G401 (cell line): Measurements from ENCODE around the gene JAM3. TPM values are rescaled to one million over a fixed set of nuclear protein-coding genes. Genes with fewer than 3 reads are reported as not detected.

Source experiments
- DNase-seq: peaks from one replicate; pipeline ENCODE4 v3.0.0-alpha.2; 2015; ENCODE audit warnings: low spot score
- in situ Hi-C: cut with HindIII; loops from 2 replicates; pipeline ENCODE4 v1.10.0; 2016; ENCODE audit warnings: low sequenced_read_pairs, mixed read lengths
- total RNA-seq: library from RNA; depleted of rRNA; stranded (reverse); fragments of >200 nt; shearing (Covaris generic); gene quantifications from 2 replicates; pipeline ENCODE4 v1.2.3, GENCODE V29; 2014

JAM3 gene
- total RNA-seq, 1 experiment from 2014 or later: 41.8 TPM

DNA sequence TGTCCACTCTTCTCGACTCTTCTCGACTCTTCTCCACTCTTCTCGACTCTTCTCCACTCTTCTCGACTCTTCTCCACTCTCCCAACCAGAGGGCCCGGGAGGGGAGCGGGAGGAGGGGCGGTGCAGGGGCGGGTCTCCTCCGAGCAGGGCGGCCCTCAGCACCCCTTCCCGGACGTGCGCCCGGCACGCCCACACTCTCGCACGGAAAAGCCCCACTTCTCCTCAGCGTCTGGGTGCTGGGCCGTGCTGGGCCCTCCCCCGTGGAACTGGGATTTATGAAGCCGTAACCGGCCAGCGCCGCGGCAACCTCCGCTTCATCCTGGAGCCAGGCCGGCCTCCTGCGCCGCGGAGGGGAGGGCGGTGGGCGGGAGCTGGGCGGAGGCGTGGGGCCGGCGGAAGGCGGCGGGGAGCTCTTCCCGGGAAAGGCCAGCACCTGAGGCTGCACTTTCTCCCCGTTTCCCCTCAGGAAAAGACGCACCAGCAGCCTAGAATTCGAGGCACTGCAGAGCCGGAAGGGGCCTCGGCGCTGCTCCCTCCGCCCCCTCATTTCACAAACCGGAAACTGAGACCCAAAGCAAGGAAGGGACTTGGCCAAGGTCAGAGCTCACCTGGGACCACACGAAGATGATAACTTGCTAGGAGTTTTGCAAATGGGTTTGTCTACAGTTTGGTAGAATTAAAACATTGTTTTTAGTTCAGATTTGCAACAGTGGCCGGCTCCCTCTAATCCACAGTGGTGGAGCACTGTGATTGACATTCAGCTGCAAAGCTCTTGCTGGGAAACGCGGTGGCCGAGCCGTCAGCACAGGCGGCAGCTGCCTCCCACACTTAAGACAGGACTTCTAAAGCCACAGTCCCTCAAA lies 31.6 kb upstream of the JAM3 start:
- peak; percentile 64 for DNase-seq
- in situ Hi-C loops: no loop called here

GRCh38 chr11:134038897-134039470 lies 29.9 kb upstream of the JAM3 start:
- in situ Hi-C loops: no loop called here

DNA sequence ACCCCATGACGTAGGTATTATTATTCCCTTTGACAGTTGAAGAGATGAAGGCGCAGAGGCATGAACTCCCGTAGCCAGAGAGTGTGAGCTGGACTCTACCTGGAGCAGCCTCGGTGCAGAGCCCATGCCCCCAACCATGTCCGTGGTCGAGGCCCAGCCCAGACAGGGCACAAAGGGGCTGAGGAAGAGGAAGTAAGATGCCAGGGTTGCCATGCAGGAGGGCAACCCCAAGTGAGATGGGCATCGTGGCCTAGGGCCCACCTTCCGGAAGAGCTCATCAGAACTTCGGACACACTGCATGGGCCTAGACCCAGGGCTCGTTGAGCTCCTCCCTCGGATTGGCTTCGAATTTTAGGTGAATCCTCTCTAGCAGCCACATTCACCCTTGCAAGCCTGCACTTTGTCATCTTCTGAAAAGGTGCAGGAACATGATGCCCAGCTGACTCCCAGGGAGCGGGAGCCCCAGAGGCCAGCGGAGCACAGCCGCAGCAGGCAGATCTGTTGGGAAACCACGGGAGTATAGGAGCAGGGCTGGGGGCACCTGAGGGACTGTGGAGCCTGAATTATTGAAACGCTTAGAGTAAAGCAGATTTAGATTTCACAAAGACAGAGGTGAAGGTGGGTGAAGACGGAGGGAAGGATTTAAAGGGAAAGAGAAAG lies 29.0 kb upstream of the JAM3 start:
- DNase-seq: no peak
- in situ Hi-C loops: no loop called here

More at GRCh38 chr11:134038897-134039470, 29.9 kb upstream of the JAM3 start:
- no peak for DNase-seq

DNA sequence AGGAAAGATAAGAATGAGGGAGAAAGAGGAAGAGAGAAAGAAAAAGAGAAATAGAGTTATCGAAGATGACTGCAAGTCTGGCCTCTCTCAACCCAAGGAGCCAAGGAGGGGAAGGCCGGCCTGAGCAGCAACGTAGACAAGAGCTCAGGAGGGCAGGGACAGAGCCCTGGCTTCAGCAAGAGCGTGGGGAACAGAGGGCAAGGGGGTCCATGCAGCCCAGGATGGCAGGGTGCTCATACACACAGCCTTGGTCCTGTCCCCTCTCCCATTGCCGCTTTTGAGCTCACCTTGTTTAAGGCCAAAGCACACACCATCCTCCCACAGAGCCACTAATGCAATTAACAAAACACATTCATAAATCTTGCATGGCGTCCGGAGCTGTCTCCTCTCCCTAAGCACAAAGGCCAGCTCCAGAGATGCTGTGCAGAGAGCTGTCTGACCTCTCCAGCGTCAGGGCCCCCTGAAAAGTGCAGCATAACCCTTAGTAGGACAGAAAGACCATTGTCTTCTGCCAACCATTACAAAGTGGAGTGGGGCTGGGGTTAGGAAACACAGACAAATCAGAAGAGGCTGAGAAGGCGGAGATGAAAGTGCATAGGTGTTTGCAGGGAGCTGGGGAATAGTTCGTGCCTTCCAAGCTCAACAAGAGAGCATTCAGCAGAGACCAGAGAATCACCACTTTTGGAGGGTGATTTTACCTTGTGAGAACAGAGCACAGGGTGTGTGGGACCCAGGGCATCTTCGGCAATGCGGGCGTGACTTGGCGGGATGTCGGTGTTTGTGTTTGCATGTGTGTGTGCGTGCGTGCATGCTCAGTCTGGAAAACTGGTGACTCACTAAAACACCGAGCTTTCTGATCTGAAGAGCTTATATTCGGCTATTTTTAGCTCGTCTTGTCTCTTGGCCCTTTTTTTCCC lies 28.2 kb upstream of the JAM3 start:
- DNase-seq: no peak
- in situ Hi-C loops: no loop called here

GRCh38 chr11:134041349-134041748 lies 27.5 kb upstream of the JAM3 start:
- in situ Hi-C loops: no loop called here
- DNase-seq: no peak

- in situ Hi-C loops: no loop called here
- no peak for DNase-seq
Measured at GRCh38 chr11:134041791-134042696, 26.8 kb upstream of the JAM3 start.

DNA sequence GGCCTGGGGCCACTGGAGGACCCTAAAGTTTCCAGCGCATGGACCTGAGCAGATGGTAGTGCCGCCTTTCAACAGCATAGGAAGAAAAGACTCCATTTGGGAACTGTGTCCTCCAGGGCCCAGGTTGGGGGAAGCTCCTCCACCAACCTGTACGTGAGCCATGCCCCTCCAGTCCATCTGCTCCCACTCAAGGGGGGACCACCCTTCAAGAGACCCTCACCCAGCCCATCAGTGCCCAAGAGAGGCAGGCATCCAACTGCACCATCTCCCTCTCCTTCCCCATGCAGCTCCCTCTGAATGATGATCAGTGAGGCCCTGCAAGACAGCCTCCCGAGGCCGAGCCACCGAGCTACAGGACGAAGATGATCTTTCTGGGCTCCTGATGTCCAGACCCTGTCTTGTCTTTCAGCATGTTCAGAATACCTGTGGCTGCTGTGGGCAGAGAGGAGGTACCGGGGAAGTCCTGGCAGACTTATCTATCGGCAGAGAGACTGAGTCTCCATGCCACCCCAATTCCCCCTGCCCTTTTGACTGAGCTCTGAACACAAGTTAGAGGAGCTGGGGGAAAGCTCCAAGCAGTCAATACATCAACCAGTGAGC lies 25.0 kb upstream of the JAM3 start:
- in situ Hi-C loops: no loop called here
- DNase-seq: no peak

- no peak for DNase-seq
- in situ Hi-C loops: no loop called here
Measured at GRCh38 chr11:134044514-134045284, 24.2 kb upstream of the JAM3 start.

DNA sequence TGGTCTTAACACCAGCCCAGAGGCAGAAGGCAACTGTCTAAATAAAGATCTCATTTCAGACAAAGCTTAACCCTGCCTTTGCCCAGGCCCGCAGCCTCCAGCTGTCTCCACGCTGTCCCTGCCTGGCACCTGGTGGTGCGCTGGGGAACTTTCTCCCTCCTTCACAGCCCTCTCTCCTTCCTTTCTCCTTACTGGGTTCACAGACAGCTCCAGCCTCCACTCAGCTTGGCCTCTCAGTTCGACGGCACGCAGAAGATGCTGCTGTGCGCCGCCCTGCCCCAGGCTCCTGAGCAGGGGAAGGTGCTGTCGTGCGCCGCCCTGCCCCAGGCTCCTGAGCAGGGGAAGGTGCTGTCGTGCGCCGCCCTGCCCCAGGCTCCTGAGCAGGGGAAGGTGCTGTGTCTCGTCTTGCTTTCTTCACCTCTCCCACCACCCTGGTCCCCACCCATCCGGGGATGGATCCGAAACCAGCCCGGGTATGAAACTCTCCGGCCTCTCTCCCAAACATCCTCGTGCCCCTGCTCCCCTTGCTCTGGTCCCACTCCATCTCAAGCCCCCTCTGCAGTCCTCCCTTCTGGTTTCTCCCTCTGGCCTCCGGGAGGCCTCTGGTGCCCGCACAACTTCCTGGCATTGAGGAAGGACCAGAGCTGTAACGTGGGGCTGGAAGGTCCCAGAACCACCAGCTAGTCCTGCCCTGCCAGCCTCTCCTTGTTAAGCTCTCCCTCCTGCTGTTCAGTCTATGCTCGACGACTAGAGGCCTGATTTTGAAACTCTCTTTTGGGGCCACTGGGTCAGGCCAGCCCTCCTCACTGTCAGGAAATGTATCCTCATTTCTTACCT lies 22.9 kb upstream of the JAM3 start:
- DNase-seq: no peak
- in situ Hi-C loops: no loop called here

DNA sequence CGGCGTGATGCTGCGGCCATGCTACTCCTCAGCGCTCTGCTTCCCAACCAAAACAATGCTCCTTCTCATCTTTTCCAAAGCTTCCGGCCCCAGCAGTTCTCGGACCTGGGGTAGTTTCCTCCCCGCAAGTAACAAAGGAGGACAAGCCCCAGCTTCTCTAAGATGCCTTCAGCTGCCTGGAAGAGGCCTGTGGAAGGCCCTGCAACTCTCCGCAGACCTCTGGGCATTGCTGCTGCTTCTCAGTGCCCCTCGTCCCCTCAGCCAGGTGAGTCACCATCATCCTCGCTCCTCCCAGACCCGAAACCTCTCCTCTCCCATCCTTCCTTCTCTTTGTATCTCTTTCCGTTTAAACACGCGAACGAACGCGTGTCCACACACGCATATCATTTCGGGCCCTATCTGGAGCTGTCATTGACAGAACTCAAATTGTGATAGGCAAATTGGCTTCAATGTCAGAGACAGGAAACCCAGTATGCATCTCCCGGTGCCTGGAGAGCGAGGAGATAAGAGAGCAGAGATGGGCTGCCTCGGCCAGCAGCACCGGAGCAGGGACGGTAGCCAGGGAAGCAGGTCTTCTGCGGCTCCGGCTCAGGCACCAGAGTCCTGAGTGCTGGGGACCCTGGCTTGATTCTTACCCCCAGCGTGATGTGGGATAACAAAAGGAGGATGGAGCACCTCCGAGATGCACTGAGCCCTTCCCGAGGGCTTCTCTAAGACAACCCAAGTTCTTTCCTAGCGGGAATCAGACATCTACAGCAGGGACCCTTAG lies 22.0 kb upstream of the JAM3 start:
- no peak for DNase-seq

GRCh38 chr11:134047586-134047999 lies 21.3 kb upstream of the JAM3 start:
- in situ Hi-C loops: no loop called here
- DNase-seq: no peak

More for the DNA sequence above, 22.0 kb upstream of the JAM3 start:
- in situ Hi-C loops: no loop called here

GRCh38 chr11:134048028-134048427 lies 20.8 kb upstream of the JAM3 start:
- in situ Hi-C loops: no loop called here
- no peak for DNase-seq

DNA sequence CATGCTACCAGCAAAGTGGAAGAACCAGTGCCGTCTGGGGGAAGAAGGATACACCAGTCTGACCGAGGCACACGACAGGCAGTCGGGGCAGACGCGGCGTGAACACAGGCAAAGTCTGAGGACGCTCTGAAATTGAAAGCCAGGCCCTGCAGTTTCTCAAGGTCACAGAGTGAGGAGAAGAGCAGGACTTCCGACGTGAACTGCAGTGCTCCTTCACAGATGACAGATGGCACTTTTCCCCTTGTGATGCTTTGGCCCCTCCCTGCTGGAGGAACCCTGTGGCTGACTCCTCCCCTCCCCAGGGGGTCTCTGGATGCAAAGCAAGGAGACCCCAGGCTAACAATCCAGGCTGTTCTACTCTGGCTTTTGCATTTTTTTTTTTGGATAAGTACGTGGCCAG lies 19.6 kb upstream of the JAM3 start:
- in situ Hi-C loops: no loop called here

DNA sequence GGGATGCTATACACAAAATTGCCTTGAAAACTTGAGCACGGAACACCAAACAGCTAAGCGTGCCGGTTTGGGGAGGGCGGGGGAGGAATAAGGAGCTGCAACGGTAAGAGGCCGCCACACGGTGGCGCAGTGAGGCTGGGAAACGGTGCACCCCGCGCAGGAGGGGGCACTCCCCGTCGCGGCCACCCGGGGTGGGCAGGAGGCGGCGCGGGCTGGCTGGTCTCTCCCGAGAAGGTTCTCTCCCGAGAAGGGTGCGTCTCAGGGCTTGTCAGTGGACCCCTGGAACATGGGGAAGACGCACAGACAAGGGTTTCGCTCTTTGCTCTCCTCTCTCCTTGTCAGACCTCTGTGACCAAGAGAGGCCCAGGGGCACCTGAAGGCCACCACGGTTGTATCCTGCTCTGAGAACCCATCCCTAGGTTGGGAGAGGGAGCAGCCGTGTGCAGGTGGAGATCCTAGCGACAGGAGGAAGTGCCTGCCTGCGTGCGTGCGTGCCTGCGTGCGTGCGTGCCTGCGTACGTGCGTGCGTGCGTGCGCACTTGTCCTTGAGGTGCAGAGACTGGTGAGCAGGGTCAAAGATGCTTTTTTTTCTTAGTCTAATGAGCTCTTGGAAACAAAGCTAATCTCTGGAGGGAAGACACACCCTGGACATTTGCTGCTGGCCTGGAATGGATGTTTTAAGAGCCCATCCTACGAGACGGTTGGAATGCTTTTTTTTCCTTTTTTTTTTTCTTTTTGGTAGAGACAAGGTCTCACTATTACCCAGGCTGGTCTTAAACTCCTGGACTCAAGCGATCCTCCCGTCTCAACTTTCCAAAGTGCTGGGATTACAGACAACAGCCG lies 18.1 kb upstream of the JAM3 start:
- DNase-seq: peak; percentile 72

More for the DNA sequence above, 19.6 kb upstream of the JAM3 start:
- DNase-seq: no peak

More for the DNA sequence above, 18.1 kb upstream of the JAM3 start:
- in situ Hi-C loops: no loop called here
